Neural crest cell (in vitro differentiated cells): Measurements from ENCODE around the gene UBA6. TPM values are rescaled to one million over a fixed set of nuclear protein-coding genes. Genes with fewer than 3 reads are reported as not detected.
A peak's percentile ranks its signal among the peaks of the same experiment; 100 is the strongest.

ENCODE experiments used
- DNase-seq: peaks from one replicate; pipeline ENCODE4 v3.0.0; 2021; ENCODE audit warnings: low read depth, mixed read lengths, low spot score
- H3K27ac Mint-ChIP-seq: one replicate; pipeline ENCODE4 v1.8.0; 2021; ENCODE audit warnings: mild to moderate bottlenecking, mixed read lengths; ENCODE audit not compliant: unreplicated experiment
- H3K27me3 Mint-ChIP-seq: 2 replicates; pipeline ENCODE4 v1.8.0; 2021; ENCODE audit warnings: low read depth, mild to moderate bottlenecking, mixed read lengths
- H3K36me3 Mint-ChIP-seq: 2 replicates; pipeline ENCODE4 v1.8.0; 2021; ENCODE audit warnings: low read depth, mild to moderate bottlenecking, mixed read lengths
- H3K4me1 Mint-ChIP-seq: 2 replicates; pipeline ENCODE4 v1.8.0; 2021; ENCODE audit warnings: mixed read lengths
- H3K4me3 Mint-ChIP-seq: one replicate; pipeline ENCODE4 v1.8.0; 2021; ENCODE audit warnings: mild to moderate bottlenecking, mixed read lengths
- H3K9me3 Mint-ChIP-seq: 2 replicates; pipeline ENCODE4 v1.8.0; 2021; ENCODE audit warnings: mixed read lengths
- CTCF ChIP-seq: fragments of 200-600 bp; sonication (generic); conservative IDR thresholded peaks from 2 replicates; pipeline ENCODE4 v1.5.0; 2021; ENCODE audit warnings: antibody characterized with exemption, mild to moderate bottlenecking
- total RNA-seq: library from RNA; stranded (reverse); gene quantifications from 2 replicates; pipeline ENCODE4 v1.2.1, GENCODE V29; 2021

The UBA6 gene
- total RNA-seq, 1 donor from 2014 or later = 72.9 TPM

DNA sequence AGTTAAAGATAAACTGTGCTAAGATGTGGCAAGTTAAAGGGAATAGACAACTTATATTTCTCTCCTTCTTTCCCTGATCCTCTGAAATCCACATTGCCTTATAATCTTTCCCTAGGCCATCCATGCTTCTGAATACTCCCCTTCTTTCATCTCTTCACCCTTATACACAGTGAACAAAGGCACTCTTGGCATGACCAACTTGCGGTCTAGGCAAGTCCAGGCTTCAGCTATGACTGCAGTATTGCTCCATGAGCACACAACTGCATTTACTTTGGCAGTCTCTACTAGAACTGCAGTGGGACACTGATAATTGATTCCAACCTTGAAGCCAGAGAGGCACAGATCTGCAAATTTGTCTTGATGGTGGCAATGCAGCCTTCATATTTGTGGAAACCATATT is 24.2 kb upstream of the UBA6 start:
- DNase-seq = no peak
- Mint-ChIP-seq H3K36me3 (peaks cover 31% of the 10 kb centered on the region), H3K27ac (no peak overlapping the region), H3K27me3 (no peaks in the 10 kb centered on the region), H3K4me1 (no peaks in the 10 kb centered on the region), H3K4me3 (no peak overlapping the region), H3K9me3 (peaks cover 9% of the 10 kb centered on the region)
- TF ChIP-seq CTCF = no peak

DNA sequence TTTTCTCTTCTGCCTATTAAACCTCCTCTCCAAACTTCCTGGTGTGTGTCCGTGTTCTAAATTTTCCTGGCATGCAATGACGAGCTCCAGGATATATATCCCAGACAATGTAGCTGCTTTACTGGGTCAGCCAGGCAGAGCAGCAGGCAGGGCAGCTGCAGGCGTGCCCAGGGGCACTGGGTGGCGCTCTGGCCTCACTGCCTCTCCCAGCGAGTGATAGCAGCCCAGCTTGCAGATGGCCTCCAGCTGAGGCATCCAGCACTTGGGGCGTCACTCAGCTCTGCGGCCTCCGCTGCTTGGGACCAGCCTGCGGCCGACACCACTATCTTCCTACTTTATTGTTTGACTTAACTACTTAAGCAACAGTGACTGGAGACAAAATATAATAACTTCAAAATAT is 23.0 kb upstream of the UBA6 start:
- peaks cover 9% of the 10 kb centered on the region for H3K9me3 Mint-ChIP-seq
- no peak for DNase-seq
- H3K36me3 Mint-ChIP-seq = peaks cover 26% of the 10 kb centered on the region
- no peaks in the 10 kb centered on the region for H3K4me1 Mint-ChIP-seq
- no peak overlapping the region for H3K27ac Mint-ChIP-seq
- TF ChIP-seq CTCF = no peak
- no peak overlapping the region for H3K4me3 Mint-ChIP-seq
- H3K27me3 Mint-ChIP-seq = no peaks in the 10 kb centered on the region

DNA sequence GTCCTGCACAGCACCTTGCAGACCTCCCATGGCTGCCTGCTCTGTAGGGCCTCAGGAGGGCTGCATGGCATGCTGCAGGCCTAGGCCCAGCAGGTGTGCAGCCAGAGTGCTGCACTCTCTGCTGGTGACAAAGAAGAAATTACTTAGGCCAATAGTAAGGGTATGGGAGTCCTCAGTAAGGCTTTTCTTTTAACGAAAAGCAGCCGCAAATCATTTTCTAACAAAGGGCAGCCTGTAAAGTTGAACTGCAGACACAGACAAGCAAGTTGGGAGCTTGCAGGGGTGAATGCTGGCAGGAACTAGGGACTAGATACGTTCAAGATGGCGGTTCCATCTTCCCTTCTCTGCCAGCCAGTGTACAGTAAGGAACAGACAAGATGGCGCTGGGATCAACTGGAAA is 22.4 kb upstream of the UBA6 start:
- no peak overlapping the region for H3K27ac Mint-ChIP-seq

DNA sequence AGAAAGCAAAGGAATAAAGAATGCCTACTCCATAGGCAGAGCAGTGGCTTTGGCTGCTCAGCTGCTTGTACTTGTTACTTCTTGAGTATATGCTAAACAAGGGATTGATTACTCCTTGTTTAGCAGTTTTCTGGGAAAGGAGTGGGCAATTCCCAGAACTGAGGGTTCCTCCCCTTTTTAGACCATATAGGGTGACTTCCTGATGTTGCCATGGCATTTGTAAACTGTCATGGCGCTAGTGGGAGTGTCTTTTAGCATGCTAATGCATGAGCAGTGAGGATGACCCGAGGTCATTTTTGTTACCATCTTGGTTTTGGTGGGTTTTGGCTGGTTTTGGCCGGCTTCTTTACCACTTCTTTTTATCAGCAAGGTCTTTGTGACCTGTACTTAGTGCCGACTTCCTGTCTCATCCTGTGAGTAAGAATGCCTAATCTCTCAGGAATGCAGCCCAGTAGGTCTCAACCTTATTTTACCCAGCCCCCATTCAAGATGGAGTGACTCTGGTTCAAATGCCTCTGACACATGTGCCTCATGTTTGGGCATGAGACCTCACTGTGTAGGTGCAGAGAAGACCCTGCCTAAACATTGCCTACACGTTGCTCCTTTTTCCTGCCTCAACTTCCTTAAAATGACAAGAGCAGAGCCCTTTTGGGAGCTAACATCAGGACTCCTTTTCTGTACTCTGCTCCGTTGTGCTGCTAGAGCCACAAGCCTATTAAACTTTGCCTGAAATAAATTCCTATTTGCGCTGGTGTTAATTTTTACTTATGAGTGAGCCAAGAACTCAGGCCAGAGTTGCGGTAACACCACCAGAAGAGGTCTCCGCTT is 21.0 kb upstream of the UBA6 start:
- Mint-ChIP-seq H3K36me3 (peaks cover 15% of the 10 kb centered on the region), H3K9me3 (peaks cover 3% of the 10 kb centered on the region), H3K27ac (peak overlapping the region; percentile 43), H3K27me3 (no peaks in the 10 kb centered on the region), H3K4me3 (no peak overlapping the region), H3K4me1 (no peaks in the 10 kb centered on the region)
- no peak for DNase-seq
- no peak for TF ChIP-seq CTCF

More for the DNA sequence above, 22.4 kb upstream of the UBA6 start:
- no peak for TF ChIP-seq CTCF
- Mint-ChIP-seq H3K4me3 (no peak overlapping the region), H3K36me3 (peaks cover 21% of the 10 kb centered on the region), H3K4me1 (no peaks in the 10 kb centered on the region), H3K9me3 (peaks cover 9% of the 10 kb centered on the region), H3K27me3 (no peaks in the 10 kb centered on the region)
- no peak for DNase-seq

DNA sequence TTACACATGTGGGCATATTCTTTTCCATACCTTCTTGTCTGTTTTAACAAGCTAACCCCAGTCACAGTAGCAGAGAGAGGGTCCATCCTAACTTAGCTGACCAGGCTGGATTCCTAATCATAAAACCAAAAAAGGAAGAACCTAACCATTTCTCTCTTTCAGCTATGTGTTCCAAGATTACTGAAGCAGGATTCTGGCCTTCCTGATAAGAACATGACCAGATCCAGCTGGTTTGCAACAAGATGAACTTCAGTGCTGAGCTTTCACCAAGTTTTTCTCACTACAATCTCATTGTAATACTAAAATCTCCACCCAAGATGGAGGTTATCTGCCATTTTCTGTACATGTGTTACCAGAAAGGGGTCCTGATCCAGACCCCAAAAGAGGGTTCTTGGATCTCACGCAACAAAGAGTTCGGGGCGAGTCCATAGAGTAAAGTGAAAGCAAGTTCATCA is 20.4 kb upstream of the UBA6 start:
- Mint-ChIP-seq H3K9me3 (peaks cover 2% of the 10 kb centered on the region), H3K27me3 (no peaks in the 10 kb centered on the region), H3K4me3 (no peak overlapping the region), H3K4me1 (no peaks in the 10 kb centered on the region), H3K36me3 (peaks cover 14% of the 10 kb centered on the region), H3K27ac (no peak overlapping the region)
- no peak for DNase-seq
- no peak for TF ChIP-seq CTCF
